GM23338 (cell line): Measurements from ENCODE around the gene LIPG. TPM values are rescaled to one million over a fixed set of nuclear protein-coding genes. Genes with fewer than 3 reads are reported as not detected.

Experiments
- ATAC-seq: fragments of 200-7000 bp; cut with Tn5 transposase; 3 replicates; pipeline ENCODE4 v1.9.1; 2020
- DNase-seq: peaks from one replicate; pipeline ENCODE4 v3.0.0-alpha.2; 2015; ENCODE audit warnings: low spot score
- H2AFZ ChIP-seq: fragments of 200-600 bp; sonication (generic); 2 replicates; pipeline ENCODE4 v1.8.0; 2016; ENCODE audit warnings: antibody characterized with exemption, mild to moderate bottlenecking, moderate library complexity
- H3F3A ChIP-seq: fragments of 200-600 bp; sonication (generic); replicated peaks from 2 replicates; pipeline ENCODE4 v1.8.0; 2017; ENCODE audit warnings: antibody characterized with exemption, mixed run types, low read depth
- H3K27ac ChIP-seq: fragments of 200-600 bp; sonication (generic); 2 replicates; pipeline ENCODE4 v1.6.1; 2016; ENCODE audit warnings: low read depth
- H3K27me3 ChIP-seq: fragments of 200-600 bp; sonication (generic); 2 replicates; pipeline ENCODE4 v1.8.0; 2016; ENCODE audit warnings: mild to moderate bottlenecking, mixed run types, moderate library complexity; ENCODE audit not compliant: insufficient read depth
- H3K36me3 ChIP-seq: fragments of 200-600 bp; sonication (generic); 2 replicates; pipeline ENCODE4 v1.8.0; 2016; ENCODE audit warnings: mild to moderate bottlenecking; ENCODE audit not compliant: insufficient read depth
- H3K4me1 ChIP-seq: fragments of 200-600 bp; sonication (generic); 2 replicates; pipeline ENCODE4 v1.8.0; 2016; ENCODE audit warnings: mild to moderate bottlenecking, moderate library complexity; ENCODE audit not compliant: insufficient read depth
- H3K4me2 ChIP-seq: fragments of 200-600 bp; sonication (generic); 2 replicates; pipeline ENCODE4 v1.7.1; 2017; ENCODE audit warnings: mixed run types
- H3K4me3 ChIP-seq: fragments of 200-600 bp; sonication (generic); 2 replicates; pipeline ENCODE4 v1.6.1; 2016; ENCODE audit warnings: mixed run types
- H3K79me2 ChIP-seq: fragments of 200-600 bp; sonication (generic); replicated peaks from 2 replicates; pipeline ENCODE4 v1.8.0; 2017; ENCODE audit warnings: mild to moderate bottlenecking; ENCODE audit not compliant: insufficient read depth
- H3K9me2 ChIP-seq: fragments of 200-600 bp; sonication (generic); 2 replicates; pipeline ENCODE4 v1.8.0; 2017; ENCODE audit not compliant: insufficient read depth
- H4K20me1 ChIP-seq: fragments of 200-600 bp; sonication (generic); replicated peaks from 2 replicates; pipeline ENCODE4 v1.8.0; 2017; ENCODE audit warnings: mild to moderate bottlenecking; ENCODE audit not compliant: insufficient read depth
- H3K27ac Mint-ChIP-seq: 2 replicates; pipeline ENCODE4 v1.8.0; 2020; ENCODE audit warnings: inconsistent platforms, mild to moderate bottlenecking, moderate library complexity, mixed read lengths
- H3K27me3 Mint-ChIP-seq: 3 replicates; pipeline ENCODE4 v1.8.0; 2022; ENCODE audit warnings: low read depth, mild to moderate bottlenecking, moderate library complexity, mixed read lengths, inconsistent platforms; ENCODE audit not compliant: insufficient read depth, poor library complexity
- H3K36me3 Mint-ChIP-seq: 3 replicates; pipeline ENCODE4 v1.8.0; 2021; ENCODE audit warnings: low read depth, mild to moderate bottlenecking, inconsistent platforms, moderate library complexity, mixed read lengths
- H3K4me1 Mint-ChIP-seq: 3 replicates; pipeline ENCODE4 v1.8.0; 2020; ENCODE audit warnings: mild to moderate bottlenecking, inconsistent platforms, mixed read lengths
- H3K4me3 Mint-ChIP-seq: 3 replicates; pipeline ENCODE4 v1.8.0; 2021; ENCODE audit warnings: moderate library complexity, mild to moderate bottlenecking, inconsistent platforms, mixed read lengths
- H3K9me3 Mint-ChIP-seq: 3 replicates; pipeline ENCODE4 v1.8.0; 2020; ENCODE audit warnings: moderate library complexity, mild to moderate bottlenecking, inconsistent platforms, mixed read lengths
- EZH2 ChIP-seq: fragments of 200-600 bp; sonication (generic); IDR thresholded peaks from one replicate; pipeline ENCODE4 v1.8.0; 2017; ENCODE audit warnings: antibody characterized with exemption, mild to moderate bottlenecking, low read depth; ENCODE audit not compliant: unreplicated experiment
- EZH2phosphoT487 ChIP-seq: fragments of 200-600 bp; sonication (generic); IDR thresholded peaks from one replicate; pipeline ENCODE4 v1.8.1; 2018; ENCODE audit warnings: antibody characterized with exemption; ENCODE audit not compliant: unreplicated experiment
- JUNB ChIP-seq: IDR thresholded peaks from one replicate; pipeline ENCODE4 v1.6.1; 2016; ENCODE audit warnings: antibody characterized with exemption; ENCODE audit not compliant: unreplicated experiment
- NANOG ChIP-seq: IDR thresholded peaks from 2 replicates; pipeline ENCODE4 v1.6.1; 2016; ENCODE audit warnings: antibody characterized with exemption, borderline replicate concordance
- POLR2AphosphoS5 ChIP-seq: IDR thresholded peaks from 2 replicates; pipeline ENCODE4 v1.6.1; 2016; ENCODE audit warnings: antibody characterized with exemption, low read depth
- polyA plus RNA-seq: library from polyadenylated mRNA; unstranded; fragments of >200 nt; fragmentation: Nextera tagmentation; extraction: Ambion mirVana; gene quantifications from 2 replicates; pipeline ENCODE4 v1.2.1, GENCODE V29; 2016
- total RNA-seq: library from RNA; depleted of rRNA; stranded (reverse); fragments of >200 nt; shearing (Covaris generic); gene quantifications from 2 replicates; pipeline ENCODE4 v1.2.3, GENCODE V29; 2014
- TF ChIP-seq, protein P1 (sequence below): IDR thresholded peaks from one replicate; pipeline ENCODE4 v1.6.1; 2018; ENCODE audit warnings: antibody characterized with exemption; ENCODE audit not compliant: unreplicated experiment
- TF ChIP-seq, protein P2 (sequence below): IDR thresholded peaks from 2 replicates; pipeline ENCODE4 v1.6.1; 2016; ENCODE audit warnings: antibody characterized with exemption
- TF ChIP-seq, protein P3 (sequence below): fragments of 250-450 bp; sonication (Bioruptor Pico); IDR thresholded peaks from 2 replicates; pipeline ENCODE4 v1.5.0; 2020; ENCODE audit warnings: mild to moderate bottlenecking, moderate library complexity

The LIPG gene
- total and polyA plus RNA-seq, 2 experiments from 2014 or later = 4.9 to 17.7 TPM

DNA sequence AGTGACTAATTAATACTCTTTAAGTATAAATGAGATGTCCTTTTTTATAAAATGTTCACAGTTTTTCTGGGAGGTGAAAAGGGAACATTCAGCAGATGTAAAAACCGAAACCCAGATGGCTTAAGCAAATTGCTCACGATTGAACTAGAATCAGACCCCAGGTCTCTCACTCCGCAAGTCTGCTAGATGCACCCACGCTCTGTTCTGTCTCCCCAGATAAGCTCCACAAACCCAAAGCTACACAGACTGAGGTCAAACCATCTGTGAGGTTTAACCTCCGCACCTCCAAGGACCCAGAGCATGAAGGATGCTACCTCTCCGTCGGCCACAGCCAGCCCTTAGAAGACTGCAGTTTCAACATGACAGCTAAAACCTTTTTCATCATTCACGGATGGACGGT, 3.2 kb downstream of the LIPG start:
- peaks cover 25% of the 10 kb centered on the region for H3K4me1 Mint-ChIP-seq
- no peak for ATAC-seq

More for the DNA sequence above, 3.2 kb downstream of the LIPG start:
- H3K4me3 ChIP-seq = no peak overlapping the region
- H3K4me3 Mint-ChIP-seq = no peak overlapping the region
- H3K27ac Mint-ChIP-seq = no peak overlapping the region
- no peak for DNase-seq
- H3K36me3 Mint-ChIP-seq = peaks cover 22% of the 10 kb centered on the region
- no peaks in the 10 kb centered on the region for H4K20me1 ChIP-seq
- peaks cover 29% of the 10 kb centered on the region for H3K27me3 ChIP-seq
- no peaks in the 10 kb centered on the region for H3K9me2 ChIP-seq
- peaks cover 31% of the 10 kb centered on the region for H3K27me3 Mint-ChIP-seq
- H3F3A ChIP-seq = 0 out of 2 replicates have a peak, but pooled peaks cover 6% of the 10 kb centered on the region
- H3K4me2 ChIP-seq = no peak overlapping the region
- peaks cover 8% of the 10 kb centered on the region; the same call in 2 of the 3 replicates for H3K9me3 Mint-ChIP-seq
- peaks cover 4% of the 10 kb centered on the region; the same call in 1 of the 2 replicates for H3K36me3 ChIP-seq
- H3K27ac ChIP-seq = no peak overlapping the region
- peaks cover 14% of the 10 kb centered on the region for H3K4me1 ChIP-seq
- TF ChIP-seq, protein P1, sequence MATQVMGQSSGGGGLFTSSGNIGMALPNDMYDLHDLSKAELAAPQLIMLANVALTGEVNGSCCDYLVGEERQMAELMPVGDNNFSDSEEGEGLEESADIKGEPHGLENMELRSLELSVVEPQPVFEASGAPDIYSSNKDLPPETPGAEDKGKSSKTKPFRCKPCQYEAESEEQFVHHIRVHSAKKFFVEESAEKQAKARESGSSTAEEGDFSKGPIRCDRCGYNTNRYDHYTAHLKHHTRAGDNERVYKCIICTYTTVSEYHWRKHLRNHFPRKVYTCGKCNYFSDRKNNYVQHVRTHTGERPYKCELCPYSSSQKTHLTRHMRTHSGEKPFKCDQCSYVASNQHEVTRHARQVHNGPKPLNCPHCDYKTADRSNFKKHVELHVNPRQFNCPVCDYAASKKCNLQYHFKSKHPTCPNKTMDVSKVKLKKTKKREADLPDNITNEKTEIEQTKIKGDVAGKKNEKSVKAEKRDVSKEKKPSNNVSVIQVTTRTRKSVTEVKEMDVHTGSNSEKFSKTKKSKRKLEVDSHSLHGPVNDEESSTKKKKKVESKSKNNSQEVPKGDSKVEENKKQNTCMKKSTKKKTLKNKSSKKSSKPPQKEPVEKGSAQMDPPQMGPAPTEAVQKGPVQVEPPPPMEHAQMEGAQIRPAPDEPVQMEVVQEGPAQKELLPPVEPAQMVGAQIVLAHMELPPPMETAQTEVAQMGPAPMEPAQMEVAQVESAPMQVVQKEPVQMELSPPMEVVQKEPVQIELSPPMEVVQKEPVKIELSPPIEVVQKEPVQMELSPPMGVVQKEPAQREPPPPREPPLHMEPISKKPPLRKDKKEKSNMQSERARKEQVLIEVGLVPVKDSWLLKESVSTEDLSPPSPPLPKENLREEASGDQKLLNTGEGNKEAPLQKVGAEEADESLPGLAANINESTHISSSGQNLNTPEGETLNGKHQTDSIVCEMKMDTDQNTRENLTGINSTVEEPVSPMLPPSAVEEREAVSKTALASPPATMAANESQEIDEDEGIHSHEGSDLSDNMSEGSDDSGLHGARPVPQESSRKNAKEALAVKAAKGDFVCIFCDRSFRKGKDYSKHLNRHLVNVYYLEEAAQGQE = no peak
- TF ChIP-seq JUNB = no peak
- no peak for TF ChIP-seq EZH2
- TF ChIP-seq POLR2AphosphoS5 = no peak
- TF ChIP-seq, protein P2, sequence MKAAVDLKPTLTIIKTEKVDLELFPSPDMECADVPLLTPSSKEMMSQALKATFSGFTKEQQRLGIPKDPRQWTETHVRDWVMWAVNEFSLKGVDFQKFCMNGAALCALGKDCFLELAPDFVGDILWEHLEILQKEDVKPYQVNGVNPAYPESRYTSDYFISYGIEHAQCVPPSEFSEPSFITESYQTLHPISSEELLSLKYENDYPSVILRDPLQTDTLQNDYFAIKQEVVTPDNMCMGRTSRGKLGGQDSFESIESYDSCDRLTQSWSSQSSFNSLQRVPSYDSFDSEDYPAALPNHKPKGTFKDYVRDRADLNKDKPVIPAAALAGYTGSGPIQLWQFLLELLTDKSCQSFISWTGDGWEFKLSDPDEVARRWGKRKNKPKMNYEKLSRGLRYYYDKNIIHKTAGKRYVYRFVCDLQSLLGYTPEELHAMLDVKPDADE = no peak
- no peak for TF ChIP-seq NANOG
- TF ChIP-seq EZH2phosphoT487 = no peak
- TF ChIP-seq, protein P3, sequence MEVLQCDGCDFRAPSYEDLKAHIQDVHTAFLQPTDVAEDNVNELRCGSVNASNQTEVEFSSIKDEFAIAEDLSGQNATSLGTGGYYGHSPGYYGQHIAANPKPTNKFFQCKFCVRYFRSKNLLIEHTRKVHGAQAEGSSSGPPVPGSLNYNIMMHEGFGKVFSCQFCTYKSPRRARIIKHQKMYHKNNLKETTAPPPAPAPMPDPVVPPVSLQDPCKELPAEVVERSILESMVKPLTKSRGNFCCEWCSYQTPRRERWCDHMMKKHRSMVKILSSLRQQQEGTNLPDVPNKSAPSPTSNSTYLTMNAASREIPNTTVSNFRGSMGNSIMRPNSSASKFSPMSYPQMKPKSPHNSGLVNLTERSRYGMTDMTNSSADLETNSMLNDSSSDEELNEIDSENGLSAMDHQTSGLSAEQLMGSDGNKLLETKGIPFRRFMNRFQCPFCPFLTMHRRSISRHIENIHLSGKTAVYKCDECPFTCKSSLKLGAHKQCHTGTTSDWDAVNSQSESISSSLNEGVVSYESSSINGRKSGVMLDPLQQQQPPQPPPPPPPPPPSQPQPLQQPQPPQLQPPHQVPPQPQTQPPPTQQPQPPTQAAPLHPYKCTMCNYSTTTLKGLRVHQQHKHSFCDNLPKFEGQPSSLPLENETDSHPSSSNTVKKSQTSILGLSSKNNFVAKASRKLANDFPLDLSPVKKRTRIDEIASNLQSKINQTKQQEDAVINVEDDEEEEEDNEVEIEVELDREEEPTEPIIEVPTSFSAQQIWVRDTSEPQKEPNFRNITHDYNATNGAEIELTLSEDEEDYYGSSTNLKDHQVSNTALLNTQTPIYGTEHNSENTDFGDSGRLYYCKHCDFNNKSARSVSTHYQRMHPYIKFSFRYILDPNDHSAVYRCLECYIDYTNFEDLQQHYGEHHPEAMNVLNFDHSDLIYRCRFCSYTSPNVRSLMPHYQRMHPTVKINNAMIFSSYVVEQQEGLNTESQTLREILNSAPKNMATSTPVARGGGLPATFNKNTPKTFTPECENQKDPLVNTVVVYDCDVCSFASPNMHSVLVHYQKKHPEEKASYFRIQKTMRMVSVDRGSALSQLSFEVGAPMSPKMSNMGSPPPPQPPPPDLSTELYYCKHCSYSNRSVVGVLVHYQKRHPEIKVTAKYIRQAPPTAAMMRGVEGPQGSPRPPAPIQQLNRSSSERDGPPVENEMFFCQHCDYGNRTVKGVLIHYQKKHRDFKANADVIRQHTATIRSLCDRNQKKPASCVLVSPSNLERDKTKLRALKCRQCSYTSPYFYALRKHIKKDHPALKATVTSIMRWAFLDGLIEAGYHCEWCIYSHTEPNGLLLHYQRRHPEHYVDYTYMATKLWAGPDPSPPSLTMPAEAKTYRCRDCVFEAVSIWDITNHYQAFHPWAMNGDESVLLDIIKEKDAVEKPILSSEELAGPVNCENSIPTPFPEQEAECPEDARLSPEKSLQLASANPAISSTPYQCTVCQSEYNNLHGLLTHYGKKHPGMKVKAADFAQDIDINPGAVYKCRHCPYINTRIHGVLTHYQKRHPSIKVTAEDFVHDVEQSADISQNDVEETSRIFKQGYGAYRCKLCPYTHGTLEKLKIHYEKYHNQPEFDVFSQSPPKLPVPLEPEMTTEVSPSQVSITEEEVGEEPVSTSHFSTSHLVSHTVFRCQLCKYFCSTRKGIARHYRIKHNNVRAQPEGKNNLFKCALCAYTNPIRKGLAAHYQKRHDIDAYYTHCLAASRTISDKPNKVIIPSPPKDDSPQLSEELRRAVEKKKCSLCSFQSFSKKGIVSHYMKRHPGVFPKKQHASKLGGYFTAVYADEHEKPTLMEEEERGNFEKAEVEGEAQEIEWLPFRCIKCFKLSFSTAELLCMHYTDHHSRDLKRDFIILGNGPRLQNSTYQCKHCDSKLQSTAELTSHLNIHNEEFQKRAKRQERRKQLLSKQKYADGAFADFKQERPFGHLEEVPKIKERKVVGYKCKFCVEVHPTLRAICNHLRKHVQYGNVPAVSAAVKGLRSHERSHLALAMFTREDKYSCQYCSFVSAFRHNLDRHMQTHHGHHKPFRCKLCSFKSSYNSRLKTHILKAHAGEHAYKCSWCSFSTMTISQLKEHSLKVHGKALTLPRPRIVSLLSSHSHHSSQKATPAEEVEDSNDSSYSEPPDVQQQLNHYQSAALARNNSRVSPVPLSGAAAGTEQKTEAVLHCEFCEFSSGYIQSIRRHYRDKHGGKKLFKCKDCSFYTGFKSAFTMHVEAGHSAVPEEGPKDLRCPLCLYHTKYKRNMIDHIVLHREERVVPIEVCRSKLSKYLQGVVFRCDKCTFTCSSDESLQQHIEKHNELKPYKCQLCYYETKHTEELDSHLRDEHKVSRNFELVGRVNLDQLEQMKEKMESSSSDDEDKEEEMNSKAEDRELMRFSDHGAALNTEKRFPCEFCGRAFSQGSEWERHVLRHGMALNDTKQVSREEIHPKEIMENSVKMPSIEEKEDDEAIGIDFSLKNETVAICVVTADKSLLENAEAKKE (CRISPR knock-in tag) = no peak
- H3K79me2 ChIP-seq = peaks cover 20% of the 10 kb centered on the region
- H2AFZ ChIP-seq = no peak overlapping the region
